Nephron (organoid): ENCODE measurements around the gene DPH7.
"Not testable (repeated sequence)": the region's sequence is repeated elsewhere in the genome, so short reads cannot be mapped to it uniquely, and the experiment has no call there.

Experiments
- H3K27ac Mint-ChIP-seq, 3 experiments: 2 replicates each; pipeline ENCODE4 v1.8.0; 2020; ENCODE audit warnings: mixed read lengths in 3 of 3, mild to moderate bottlenecking in 2 of 3, moderate library complexity in 1 of 3
- H3K27me3 Mint-ChIP-seq: 2 replicates; pipeline ENCODE4 v1.8.0; 2021; ENCODE audit warnings: low read depth, mild to moderate bottlenecking, moderate library complexity, mixed read lengths
- H3K36me3 Mint-ChIP-seq: 2 replicates; pipeline ENCODE4 v1.8.0; 2020; ENCODE audit warnings: low read depth, mixed read lengths
- H3K4me1 Mint-ChIP-seq: 2 replicates; pipeline ENCODE4 v1.8.0; 2020; ENCODE audit warnings: mixed read lengths
- H3K4me3 Mint-ChIP-seq, 3 experiments: 2 replicates each; pipeline ENCODE4 v1.8.0; 2020; ENCODE audit warnings: mild to moderate bottlenecking in 3 of 3, mixed read lengths in 3 of 3, moderate library complexity in 2 of 3
- H3K9me3 Mint-ChIP-seq: 2 replicates; pipeline ENCODE4 v1.8.0; 2020; ENCODE audit warnings: mixed read lengths
- CTCF ChIP-seq, 3 experiments: fragments of 200-600 bp; sonication (generic); IDR thresholded peaks; one replicate each; pipeline ENCODE4 v1.5.0; 2021; ENCODE audit warnings: antibody characterized with exemption in 3 of 3; ENCODE audit not compliant: unreplicated experiment in 3 of 3

The DPH7 gene

GRCh38 chr9:137578518-137579258, at the start of gene DPH7:
TSS of gene DPH7 (minus strand) at chr9:137578925. CDS start at chr9:137578777, 148 bp downstream.
- Mint-ChIP-seq H3K27ac (peak within 1 kb of the TSS in 2 of 3 experiments; percentile 78 to 84), H3K4me3 (peak within 1 kb of the TSS; percentile 83 to 91 (median 87)), H3K27me3 (no peaks in the 10 kb centered on the region)

GRCh38 chr9:137627406-137627805, 48.7 kb upstream of the DPH7 start:
- not testable (repeated sequence) for H3K27ac Mint-ChIP-seq, H3K27me3 Mint-ChIP-seq, H3K4me3 Mint-ChIP-seq, H3K9me3 Mint-ChIP-seq
- Mint-ChIP-seq H3K4me1 (peaks cover 26% of the 10 kb centered on the region), H3K36me3 (peaks cover 20% of the 10 kb centered on the region)

More at GRCh38 chr9:137578518-137579258, at the start of gene DPH7:
- H3K36me3 Mint-ChIP-seq: peaks cover 37% of the 10 kb centered on the region
- peaks cover 18% of the 10 kb centered on the region for H3K4me1 Mint-ChIP-seq
- TF ChIP-seq CTCF (IDR thresholded peaks at IDR 0.05; ENCODE audit: unreplicated experiment in 3 of 3): peak; percentile 94 to 98 (median 97)
- no peaks in the 10 kb centered on the region for H3K9me3 Mint-ChIP-seq

GRCh38 chr9:137626464-137626863, 47.7 kb upstream of the DPH7 start:
- no peaks in the 10 kb centered on the region for H3K9me3 Mint-ChIP-seq
- H3K4me1 Mint-ChIP-seq: peaks cover 27% of the 10 kb centered on the region
- peak overlapping the region in 1 of 3 experiments; percentile 45 for H3K4me3 Mint-ChIP-seq
- peaks cover 20% of the 10 kb centered on the region for H3K36me3 Mint-ChIP-seq
- H3K27ac Mint-ChIP-seq: peak overlapping the region in 1 of 3 experiments; percentile 17
- TF ChIP-seq CTCF (IDR thresholded peaks at IDR 0.05; ENCODE audit: unreplicated experiment in 3 of 3): no peak
- H3K27me3 Mint-ChIP-seq: no peaks in the 10 kb centered on the region

GRCh38 chr9:137622211-137622610, 43.5 kb upstream of the DPH7 start:
- peak overlapping the region in 1 of 3 experiments; percentile 33 for H3K27ac Mint-ChIP-seq

GRCh38 chr9:137621131-137621757, 42.5 kb upstream of the DPH7 start:
- H3K27me3 Mint-ChIP-seq: no peaks in the 10 kb centered on the region
- H3K4me3 Mint-ChIP-seq: peak overlapping the region; percentile 62 to 89 (median 74)
- peak overlapping the region; percentile 47 to 56 (median 54) for H3K27ac Mint-ChIP-seq
- H3K36me3 Mint-ChIP-seq: peaks cover 15% of the 10 kb centered on the region
- H3K4me1 Mint-ChIP-seq: peaks cover 36% of the 10 kb centered on the region
- no peaks in the 10 kb centered on the region for H3K9me3 Mint-ChIP-seq
- TF ChIP-seq CTCF (IDR thresholded peaks at IDR 0.05; ENCODE audit: unreplicated experiment in 3 of 3): peak; percentile 39 to 47 (median 40)

More at GRCh38 chr9:137622211-137622610, 43.5 kb upstream of the DPH7 start:
- not testable (repeated sequence) for H3K27me3 Mint-ChIP-seq, H3K9me3 Mint-ChIP-seq
- Mint-ChIP-seq H3K4me3 (peak overlapping the region; percentile 41 to 60 (median 58)), H3K36me3 (peaks cover 15% of the 10 kb centered on the region), H3K4me1 (peaks cover 34% of the 10 kb centered on the region)

GRCh38 chr9:137620581-137620980, 41.9 kb upstream of the DPH7 start:
- peak overlapping the region; percentile 47 to 56 (median 54) for H3K27ac Mint-ChIP-seq
- no peaks in the 10 kb centered on the region for H3K27me3 Mint-ChIP-seq
- peaks cover 36% of the 10 kb centered on the region for H3K4me1 Mint-ChIP-seq
- H3K36me3 Mint-ChIP-seq: peaks cover 14% of the 10 kb centered on the region
- H3K4me3 Mint-ChIP-seq: peak overlapping the region; percentile 74 to 89 (median 88)
- no peaks in the 10 kb centered on the region for H3K9me3 Mint-ChIP-seq
- TF ChIP-seq CTCF (IDR thresholded peaks at IDR 0.05; ENCODE audit: unreplicated experiment in 3 of 3): no peak
